ENCODE measurements around the gene CLDN19.
"Not testable (repeated sequence)": the region's sequence is repeated elsewhere in the genome, so short reads cannot be mapped to it uniquely, and the experiment has no call there.

The CLDN19 gene

DNA sequence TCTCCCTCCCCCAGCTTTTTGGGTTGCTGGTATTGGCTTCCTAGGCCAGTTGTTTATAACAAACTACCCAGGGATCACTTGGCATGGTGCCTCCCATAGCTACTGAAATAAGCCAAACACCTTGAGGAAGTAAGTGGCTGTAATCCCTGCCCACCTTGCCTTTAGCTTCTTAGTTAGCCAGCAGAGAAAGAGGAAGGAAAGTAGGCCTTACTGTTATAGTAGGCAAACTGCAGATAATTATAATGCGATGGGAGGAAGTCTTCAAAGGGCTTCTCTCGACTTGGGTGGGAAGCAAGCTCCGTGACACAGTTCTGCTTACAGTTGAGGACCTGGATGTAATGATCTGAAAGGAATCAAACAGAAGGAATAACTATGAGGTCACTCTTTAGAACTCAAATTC lies 18.6 kb upstream of the CLDN19 start:
- DNase-seq, result no peak

DNA sequence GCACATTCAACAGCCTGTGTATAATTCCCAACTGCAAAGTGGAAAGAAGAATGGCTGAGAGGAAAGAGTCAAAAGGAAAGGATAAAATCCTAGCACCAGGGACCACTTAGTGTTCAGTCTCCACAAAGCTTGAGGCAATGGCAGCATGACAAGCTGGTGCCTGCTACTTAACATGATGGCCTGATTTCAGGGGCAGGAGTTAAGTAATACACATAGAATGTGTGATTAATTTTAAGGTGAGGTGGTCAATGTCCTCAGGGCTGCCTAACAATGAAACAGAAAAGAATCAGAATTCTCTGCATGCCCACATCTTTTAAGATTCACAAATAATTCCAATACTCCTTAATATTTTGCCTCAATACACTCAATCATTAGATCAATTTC lies 17.8 kb upstream of the CLDN19 start:
- no peak for DNase-seq

DNA sequence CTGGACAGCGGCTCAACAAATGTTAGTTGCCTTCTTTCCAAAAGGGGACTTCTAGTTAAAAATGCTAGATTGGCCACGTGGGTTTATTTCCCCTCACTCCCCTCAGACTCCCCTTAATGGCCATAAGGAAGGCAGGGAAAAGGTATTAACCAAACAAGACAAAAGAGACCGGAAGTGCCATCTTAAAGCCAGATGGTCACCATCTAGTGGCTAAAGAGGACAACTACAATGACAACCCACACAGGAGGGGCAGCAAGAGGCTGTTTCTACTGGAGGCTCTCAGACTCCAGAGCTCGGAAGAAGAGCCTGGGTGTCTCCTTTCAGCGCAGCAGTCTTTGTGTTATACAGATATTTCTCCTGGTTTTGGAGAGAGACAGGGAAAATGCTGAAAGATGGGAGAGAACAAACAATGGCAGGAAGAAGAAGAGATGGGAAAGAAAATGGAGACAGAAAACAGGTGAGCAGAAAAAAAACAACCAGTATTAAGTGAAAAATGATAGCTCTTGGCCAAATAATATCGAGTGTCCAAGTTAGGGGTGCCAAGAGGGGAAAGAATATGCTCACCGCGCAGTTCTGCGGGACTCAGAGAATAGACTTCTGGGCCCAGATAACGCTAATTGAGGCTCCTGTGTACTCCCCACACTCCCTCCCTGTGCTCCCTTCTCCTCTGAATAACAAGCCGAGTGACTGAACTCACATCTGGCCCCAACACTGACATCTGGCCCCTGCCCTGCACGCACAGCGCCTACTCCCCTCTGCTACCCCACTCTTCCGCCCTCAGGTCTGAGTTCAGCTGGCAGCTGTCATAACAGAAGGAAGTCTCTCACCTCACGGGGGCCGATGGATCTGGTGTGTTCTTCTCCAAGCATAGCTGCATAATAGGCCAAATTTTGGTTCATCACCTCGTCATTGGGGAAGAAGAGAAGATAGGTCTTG lies 17.2 kb upstream of the CLDN19 start:
- DNase-seq, result peak; percentile 29

DNA sequence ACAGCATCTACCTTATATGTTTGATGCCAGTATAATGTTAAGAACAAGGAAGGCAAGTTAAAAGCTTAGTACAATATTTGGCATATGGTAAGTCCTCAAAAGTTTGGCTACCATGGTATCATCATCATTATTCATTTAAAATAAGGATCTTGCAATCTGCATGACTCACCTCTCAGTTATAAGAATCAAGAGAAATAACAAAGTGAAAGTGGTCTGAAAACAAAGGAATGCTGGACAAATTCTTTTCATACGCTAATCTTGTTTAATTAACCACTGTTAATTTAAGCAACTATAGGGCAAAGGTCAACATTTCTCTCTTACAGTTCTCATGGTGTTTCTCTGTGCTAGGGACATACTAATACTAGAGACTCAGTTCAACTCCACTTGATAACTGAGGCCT lies 13.0 kb upstream of the CLDN19 start:
- no peak for DNase-seq

DNA sequence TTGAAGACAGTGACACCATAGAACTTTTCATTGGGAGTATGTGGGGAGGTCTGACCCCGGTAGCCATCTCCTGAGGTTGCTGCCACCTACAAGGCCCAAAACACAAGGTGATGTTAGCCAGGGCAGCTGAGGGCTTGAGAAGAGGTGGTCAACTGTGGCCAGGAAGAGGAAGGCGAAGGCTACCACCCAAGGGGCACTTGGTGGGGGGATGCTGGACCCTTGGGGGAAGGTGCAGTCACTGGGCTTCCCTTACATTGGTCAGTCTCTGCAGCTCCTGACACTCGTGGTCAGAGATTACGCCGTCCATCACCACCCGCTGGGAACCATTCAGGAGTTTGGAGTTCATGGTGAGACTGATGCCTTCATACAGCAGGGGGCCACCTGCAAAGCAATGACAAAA lies 12.2 kb upstream of the CLDN19 start:
- DNase-seq, result no peak

DNA sequence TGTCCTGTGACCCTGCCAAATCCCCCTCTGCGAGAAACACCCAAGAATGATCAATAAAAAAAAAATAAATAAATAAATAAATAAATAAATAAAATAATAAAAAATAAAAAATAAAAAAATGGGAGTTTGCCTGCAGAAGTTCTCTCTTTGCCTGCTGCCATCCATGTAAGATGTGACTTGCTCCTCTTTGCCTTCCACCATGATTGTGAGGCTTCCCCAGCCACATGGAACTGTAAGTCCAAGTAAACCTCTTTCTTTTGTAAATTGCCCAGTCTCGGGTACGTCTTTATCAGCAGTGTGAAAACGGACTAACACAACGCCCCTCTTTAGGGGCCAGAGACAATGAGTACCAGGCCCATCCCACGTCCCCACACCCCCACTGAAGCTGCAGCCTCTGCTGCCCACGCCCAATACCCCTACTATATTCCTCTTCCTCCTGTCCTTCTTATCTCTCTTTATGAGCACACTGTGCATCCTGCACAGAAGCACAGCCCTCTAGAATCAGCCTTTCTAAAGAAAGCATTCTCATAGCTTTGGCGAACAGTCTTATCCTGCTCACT lies 11.6 kb upstream of the CLDN19 start:
- not testable (repeated sequence) for DNase-seq

DNA sequence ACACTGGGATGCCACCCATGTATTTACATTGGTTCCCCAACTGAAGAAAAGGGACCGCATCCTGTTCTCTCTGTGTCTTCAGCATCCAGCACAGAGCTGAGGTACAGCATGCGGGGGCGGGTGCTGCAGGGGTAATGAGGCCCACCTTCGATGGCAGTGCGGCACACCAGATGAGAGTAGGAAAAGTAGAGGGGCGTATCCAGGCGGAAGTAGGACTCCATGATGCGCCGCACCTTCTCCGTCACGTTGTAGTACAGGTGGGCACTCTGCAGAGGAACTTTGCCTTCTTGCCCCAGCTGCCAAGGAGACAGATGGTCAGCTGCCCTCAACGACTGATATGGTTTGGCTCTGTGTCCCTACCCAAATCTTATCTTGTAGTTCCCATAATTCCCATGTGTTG lies 10.0 kb upstream of the CLDN19 start:
- no peak for DNase-seq

DNA sequence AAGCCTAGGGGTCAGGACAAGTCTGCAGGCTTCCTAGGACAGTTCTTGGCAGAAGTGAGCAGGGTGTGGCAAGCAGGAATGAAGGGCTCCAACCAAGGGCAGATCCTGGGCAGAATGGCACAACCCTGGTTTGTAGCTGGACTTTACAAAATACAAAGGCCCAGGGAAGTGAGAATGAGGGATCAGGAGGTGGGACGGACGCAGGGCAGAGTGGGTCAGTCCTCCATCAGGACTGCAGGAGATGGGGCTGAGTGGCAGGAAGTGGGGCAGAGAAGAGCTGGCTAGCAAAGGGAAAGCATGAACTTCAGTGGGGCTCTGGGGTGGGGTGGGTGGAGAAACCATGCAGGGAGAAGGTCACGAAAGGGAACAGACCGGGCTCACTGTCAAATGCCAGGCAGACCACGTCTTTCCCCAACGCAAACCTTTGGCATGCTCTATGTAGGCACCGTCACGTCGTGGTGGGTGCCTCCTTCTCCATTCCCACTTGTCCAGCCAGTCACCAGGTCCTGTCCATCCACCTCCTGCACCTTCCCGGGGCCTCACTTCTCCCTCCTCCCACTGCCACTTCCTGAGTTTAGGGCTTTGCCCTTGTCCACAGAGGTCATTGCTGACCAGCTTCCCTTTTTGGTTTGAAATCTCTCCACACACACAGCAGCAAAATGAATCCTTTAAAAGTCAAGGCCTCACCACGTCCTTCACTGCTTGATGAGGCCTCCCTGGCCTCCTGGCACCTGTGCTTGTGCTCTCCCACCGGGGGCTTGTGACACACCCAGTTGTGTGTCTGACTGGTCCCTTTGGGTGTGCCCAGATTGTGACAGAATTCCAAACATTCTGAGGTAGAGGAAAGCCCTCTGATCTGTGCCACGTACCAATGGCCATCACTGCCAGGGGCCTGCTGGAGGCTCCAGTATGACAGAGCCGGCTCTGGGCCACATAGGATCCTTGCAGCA lies 8.7 kb upstream of the CLDN19 start:
- no peak for DNase-seq

DNA sequence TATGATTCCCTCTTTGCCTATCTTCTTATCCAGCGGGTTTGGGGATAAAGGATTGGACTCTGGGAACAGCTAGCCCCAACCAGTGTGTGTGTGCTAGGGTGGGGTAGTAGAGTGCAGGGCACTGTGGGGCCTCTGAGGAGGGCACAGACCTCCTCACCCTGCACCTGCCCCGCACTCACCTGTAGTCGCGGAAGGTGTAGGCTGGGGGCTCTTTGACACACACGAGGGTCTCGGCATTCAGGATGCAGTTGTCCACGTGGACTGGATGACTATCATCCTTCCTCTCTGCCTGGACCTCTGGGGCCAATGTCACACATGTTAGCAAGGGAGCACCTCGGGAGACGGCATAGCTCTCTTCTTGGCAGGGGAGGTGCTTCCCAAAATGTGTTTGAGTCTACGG lies 8.0 kb upstream of the CLDN19 start:
- no peak for DNase-seq

DNA sequence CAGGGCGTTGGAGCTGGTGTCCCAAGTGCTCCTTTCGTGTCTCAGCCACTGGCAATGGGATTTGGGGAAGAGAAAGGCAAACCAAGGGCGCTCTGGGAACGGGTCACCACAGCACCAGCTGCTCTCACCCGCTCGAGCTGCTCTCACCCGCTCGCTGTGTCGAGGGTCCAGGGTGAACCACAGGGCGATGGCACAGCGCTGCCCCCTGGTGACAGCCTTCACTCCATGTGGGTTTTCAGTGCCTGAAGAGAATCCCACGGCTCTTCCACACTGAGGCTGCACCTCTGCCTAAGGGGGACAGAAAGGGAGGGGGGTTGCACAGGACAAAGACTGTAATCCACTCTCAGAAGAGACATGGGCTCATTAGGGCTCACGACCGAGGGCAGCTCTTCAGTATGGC lies 7.1 kb upstream of the CLDN19 start:
- DNase-seq, result no peak

DNA sequence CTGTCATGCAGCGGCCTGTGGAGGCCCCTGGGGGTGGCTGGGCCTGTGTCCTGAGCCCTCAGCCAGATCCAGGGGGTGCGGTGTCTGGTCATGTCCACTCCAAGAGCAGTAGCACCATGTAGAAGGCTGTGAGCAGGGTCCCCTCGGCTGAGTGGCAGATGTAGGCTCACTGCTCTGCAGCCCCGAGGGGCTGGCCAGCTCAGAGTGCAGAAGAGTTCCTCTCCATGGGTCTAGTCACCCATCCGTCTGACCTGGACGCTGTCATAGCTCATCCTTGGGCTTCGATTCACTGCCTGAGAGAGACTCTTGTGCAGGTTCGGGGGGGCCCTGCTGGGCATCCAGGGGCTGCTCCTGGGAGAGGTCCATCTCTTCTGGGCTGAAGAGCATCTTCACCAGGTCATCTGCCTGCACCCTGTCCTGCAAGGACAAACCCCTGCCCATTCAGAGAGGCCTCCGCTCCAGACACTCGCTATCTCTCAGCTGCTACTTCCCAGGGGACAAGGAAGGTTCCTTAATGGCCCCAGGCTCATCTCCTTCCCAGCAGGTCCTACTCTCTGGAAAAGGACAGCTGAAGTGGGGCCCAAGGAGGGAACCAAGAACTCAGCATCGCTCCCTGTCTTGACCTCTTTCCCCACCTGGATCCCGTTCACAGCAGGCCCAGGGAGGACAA lies 6.5 kb upstream of the CLDN19 start:
- DNase-seq, result no peak

DNA sequence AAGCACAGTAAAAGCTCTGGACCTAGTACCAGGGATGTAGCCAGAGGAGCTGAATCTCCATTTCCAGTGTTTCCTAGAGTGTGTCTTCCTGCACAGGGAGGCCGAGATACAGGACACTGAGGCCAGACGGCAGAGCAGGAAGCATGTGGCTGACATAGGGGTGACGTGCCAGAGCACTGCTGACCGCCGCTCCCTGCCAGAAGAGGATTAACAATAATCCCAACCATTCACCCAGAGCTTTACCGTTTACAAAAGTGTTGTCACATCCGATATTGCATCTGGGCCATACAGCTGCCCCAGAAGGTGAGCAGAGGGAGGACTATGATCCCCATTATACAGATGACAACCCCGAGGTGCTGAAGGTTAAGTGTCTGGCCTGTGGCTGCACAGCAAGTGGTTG lies 5.8 kb upstream of the CLDN19 start:
- DNase-seq, result no peak

DNA sequence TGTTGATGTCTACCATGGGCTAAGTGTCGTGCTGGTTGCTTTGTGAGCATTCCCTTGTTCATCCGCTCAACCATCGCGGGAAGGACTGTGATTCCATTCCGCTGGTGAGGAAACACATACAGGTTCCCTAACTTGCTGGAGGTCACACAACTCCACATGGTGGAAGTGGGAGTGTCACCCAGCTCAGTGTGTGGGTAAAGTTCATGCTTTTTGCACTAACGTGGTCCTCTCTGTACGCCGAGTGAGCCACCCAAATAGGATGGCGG lies 4.0 kb upstream of the CLDN19 start:
- no peak for DNase-seq

DNA sequence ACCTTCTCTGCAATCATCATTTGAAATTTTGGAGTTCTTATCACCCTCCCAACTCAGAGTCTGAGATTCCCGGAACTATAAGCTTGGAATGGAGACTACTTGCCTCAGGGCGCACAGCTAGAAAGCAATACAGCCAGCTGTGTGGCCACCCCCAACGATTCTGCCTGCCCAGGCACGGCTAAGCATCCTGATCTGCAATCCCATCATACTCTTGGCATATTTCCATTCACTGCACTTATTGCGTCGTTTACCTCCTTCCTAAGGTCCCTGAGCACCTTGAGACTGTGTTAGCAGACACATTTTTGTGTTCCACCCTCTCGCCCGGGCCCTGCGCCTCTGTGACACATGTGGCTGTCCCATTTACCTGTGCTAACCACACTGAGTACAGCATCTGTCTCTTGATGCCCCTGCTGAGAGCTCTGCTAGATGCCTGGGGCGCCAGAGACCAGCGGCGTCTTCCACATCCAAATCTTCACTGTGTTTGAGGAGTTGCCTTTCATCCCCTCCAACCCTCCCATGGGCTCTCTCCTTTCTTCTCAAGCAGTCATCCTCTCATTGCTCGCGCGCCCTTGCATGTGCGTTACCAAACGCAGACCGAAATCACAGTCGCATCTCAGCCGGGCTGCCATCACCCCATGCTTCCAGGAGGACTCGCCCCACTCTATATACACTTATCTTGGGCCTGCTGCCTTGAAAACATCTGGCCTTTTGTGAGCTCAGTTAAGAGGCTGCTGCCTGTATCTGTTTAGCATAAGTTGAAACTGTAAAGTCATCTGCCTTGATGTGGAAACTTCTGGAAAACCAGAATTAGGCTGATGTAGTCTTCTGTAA lies 3.5 kb upstream of the CLDN19 start:
- DNase-seq, result no peak

DNA sequence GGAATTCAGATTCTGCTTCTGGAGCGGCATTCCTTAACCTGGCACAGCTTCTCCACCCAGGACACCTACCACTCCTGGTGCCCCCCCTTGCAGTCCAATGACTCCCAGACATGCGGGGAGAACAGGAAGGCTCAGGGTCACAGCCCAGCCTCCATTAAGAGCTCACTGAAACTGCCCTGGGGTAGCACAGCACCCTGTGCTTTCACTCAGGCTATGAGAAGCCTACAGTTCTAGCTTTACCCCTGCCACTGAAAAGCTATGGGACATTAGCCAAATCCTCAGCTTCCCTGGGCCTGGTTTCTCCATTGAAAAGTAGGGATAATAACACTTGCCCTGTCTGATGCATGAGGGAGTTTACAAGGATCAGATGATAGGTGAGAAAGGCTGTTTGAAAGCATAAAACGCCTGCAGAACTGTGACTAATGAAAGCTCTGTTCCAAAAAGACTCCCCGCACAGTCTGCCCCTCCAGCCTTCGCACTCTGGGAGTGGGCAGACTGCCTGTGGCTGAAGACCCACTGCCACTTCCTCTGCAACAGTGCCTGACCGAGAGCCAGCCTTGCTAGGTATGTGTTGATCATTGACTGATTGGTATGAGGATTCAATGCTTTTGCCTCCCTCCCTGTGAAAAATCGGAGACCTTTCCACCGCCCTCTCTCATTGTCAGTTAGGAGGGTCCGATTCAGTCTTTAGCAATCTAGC lies 2.7 kb upstream of the CLDN19 start:
- no peak for DNase-seq

DNA sequence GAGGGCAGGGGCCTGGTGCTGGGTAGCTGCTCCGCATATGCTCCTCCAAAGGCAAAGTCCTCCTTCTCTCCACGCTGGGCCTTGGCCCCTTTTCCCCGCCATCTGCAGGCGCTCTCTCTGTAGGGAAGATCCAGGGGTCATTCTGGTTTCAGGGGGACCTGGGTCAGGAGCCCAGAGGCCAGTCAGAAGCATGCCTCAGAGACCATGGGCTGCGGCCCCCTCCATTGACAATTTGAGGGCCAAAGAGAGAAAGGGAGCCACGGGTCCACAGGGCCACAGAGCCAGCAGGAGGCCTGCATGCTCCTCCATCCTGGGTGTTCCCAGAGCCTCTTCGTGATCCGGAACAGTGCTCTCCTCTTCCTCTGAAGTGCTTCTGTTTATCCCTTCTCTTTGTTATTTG lies 2.1 kb upstream of the CLDN19 start:
- DNase-seq, result no peak

DNA sequence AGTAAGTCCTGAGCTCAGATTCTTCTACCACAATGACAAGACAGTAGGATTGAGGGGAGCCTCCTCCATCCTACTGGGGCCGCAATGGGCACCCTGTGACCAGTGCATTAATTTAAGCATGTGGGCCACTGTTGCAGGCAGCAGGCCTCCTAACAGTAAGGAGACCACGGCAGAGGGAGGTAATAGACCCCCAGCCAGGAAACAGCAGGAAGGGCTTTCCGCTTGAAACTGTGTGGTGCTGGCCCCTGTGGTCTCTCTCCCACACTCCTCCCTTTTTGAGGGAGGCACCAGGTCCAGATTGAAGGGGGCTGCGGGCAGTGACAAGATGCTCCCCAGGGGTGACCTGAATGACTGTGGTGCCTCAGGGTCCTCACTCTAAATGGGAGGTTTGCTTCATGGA lies 1.7 kb upstream of the CLDN19 start:
- no peak for DNase-seq

DNA sequence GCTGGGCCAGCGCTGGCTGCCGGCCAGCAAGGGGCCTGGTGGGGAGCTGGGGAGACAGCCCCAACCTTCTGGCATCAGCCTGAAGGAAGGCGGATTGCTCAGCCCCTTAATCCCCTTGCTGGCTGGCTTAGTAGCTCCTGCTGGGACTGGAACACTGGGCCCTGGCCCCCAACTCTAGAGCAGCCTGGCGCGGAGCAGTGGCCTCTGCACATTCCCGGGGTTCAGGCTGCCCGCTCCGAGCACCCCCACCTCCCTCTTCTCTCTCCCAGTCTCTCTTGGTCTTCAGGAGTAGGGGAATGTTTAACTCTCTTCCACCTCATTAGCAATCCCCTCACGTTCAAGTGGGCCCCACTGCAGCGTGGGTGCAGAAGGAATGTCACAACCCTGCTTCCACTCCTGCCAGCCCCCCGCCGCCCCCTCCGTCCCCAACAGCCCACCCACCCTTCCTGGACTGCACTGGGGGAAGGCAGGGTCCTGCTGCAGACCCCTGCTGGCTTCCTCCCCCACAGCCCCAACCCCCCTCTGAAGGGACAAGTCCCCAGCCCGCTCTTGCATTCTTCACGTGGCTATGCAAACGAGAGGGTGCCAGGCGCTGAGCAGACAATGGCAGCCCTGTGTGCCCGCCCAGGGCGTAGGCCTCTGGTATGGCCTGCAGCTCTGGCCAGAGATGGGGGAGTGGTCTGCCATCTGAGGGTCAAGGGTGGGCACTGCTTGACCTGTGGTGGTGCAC lies 980 bp upstream of the CLDN19 start:
- no peak for DNase-seq

DNA sequence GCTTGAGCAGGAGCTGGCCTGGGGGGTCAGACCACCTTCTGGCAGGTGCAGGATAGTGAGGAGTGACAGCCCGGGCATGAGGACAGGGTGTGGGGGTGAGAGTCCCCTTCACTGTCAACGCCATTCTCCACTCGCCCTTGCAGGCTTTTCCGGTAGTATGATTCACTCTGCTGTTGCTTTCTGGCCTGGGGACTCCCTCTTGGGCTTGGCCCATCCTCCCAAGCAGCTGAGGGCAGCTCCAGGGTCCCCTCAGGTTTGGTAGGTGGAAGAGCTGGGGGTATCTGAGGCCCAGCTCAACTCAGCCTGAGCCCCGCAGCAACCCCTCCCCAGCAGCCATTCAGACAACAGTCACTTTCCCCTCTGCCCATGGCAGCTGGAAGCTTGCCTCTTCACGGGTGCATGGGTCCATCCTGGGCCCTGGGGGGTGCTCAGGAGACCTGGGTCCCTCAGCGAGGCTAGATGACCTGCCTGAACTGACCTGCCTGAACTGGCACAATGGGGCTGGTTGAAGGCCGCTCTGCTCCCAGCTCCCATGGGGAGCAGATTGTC lies 1.3 kb downstream of the CLDN19 start:
- DNase-seq, result no peak

DNA sequence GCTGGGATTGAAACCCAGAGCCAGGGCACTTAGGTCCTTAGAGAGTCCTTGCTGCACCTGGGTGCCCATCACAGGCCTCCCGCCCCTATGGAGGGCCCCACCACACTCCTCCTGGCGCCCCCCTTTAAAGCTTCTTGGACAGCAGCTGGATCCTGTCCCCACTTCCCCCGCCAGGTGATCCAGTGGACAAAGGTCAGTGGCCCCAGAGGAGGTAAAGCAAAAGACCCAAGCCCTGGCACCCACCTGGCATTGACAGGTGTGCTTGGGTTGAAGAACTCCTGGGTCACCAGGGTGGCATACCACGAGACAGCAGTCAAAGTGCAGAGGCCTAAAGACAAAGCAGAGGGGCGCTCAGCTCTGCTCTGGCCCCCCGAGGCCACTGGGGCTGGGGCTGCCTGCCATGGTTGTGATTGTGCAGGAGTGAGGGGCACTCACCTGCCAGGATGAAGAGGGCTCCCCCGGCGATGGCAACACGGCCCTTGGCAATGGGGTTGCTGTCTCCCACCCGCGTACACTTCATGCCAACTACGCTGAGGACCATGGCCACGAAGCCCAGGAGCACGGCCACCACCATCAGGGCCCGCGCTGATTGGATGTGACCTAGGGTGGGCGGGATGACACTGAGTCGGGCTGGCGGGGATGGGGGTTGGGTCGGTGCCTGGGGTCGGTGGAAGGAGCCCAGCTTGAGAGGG lies 1.9 kb downstream of the CLDN19 start:
- DNase-seq, result no peak
